Breast epithelium (tissue), 4 donors: ENCODE data around the gene SMARCC2. TPM values are rescaled to one million over a fixed set of nuclear protein-coding genes. Genes with fewer than 3 reads are reported as not detected.
A peak's percentile ranks its signal among the peaks of the same experiment; 100 is the strongest.

Source experiments
- DNase-seq, 2 donors: peaks; one replicate each; pipeline ENCODE4 v3.0.0-alpha.2; 2019; ENCODE audit warnings: low spot score in 2 of 2
- H3K27ac ChIP-seq, 2 donors: fragments of 200-600 bp; sonication (generic) in 1 of 2; one replicate each; pipeline ENCODE4 v1.5.1; 2016 to 2019; ENCODE audit warnings: mild to moderate bottlenecking in 1 of 2
- H3K27me3 ChIP-seq, 2 donors: fragments of 200-600 bp; sonication (generic) in 1 of 2; one replicate each; pipeline versions ENCODE4 v1.5.1 to v1.6.0; 2017 to 2019; ENCODE audit warnings: control low read depth in 1 of 2, mild to moderate bottlenecking in 1 of 2
- H3K36me3 ChIP-seq: fragments of 200-600 bp; one replicate; pipeline ENCODE4 v1.5.1; 2019
- H3K4me1 ChIP-seq, 2 donors: fragments of 200-600 bp; sonication (generic); one replicate each; pipeline ENCODE4 v1.5.1; 2016 to 2019; ENCODE audit warnings: control low read depth in 1 of 2
- H3K4me3 ChIP-seq, 3 donors: fragments of 200-600 bp; sonication (generic); 1 replicate in 2 of 3; 2 replicates in 1 of 3; pipeline ENCODE4 v1.5.1; 2016 to 2019; ENCODE audit warnings: mild to moderate bottlenecking in 3 of 3, moderate library complexity in 2 of 3
- H3K9me3 ChIP-seq, 2 donors: fragments of 200-600 bp; sonication (generic) in 1 of 2; one replicate each; pipeline ENCODE4 v1.5.1; 2016 to 2019; ENCODE audit warnings: control low read depth in 1 of 2
- POLR2A ChIP-seq: fragments of 450-650 bp; IDR thresholded peaks from one replicate; pipeline ENCODE4 v1.6.1; 2016; ENCODE audit warnings: antibody characterized with exemption, mild to moderate bottlenecking, moderate library complexity
- POLR2AphosphoS5 ChIP-seq, 3 donors: sonication (generic); formaldehyde crosslinking; IDR thresholded peaks; one replicate each; pipeline ENCODE4 v1.6.1; 2017; ENCODE audit warnings: antibody characterized with exemption in 3 of 3
- intact Hi-C: fragments of 100-400 bp; cut with DNase I; formaldehyde crosslinking; loops from one replicate; pipeline ENCODE4 v1.15.1; 2023; ENCODE audit warnings: low total_unique reads
- total RNA-seq, 3 donors: library from RNA; depleted of rRNA; stranded (reverse); fragments of >200 nt; gene quantifications; one replicate each; pipeline ENCODE4 v1.1.0, GENCODE V29; 2016
- TF ChIP-seq, protein P1 (sequence below), 3 donors: fragments of 450-650 bp; IDR thresholded peaks; one replicate each; pipeline ENCODE4 v1.5.1; 2016 to 2017; ENCODE audit warnings: antibody characterized with exemption in 3 of 3, mild to moderate bottlenecking in 3 of 3, moderate library complexity in 3 of 3

The SMARCC2 gene
- total RNA-seq, 3 donors from 2014 or later, result 105 to 114 (median 106) TPM

DNA sequence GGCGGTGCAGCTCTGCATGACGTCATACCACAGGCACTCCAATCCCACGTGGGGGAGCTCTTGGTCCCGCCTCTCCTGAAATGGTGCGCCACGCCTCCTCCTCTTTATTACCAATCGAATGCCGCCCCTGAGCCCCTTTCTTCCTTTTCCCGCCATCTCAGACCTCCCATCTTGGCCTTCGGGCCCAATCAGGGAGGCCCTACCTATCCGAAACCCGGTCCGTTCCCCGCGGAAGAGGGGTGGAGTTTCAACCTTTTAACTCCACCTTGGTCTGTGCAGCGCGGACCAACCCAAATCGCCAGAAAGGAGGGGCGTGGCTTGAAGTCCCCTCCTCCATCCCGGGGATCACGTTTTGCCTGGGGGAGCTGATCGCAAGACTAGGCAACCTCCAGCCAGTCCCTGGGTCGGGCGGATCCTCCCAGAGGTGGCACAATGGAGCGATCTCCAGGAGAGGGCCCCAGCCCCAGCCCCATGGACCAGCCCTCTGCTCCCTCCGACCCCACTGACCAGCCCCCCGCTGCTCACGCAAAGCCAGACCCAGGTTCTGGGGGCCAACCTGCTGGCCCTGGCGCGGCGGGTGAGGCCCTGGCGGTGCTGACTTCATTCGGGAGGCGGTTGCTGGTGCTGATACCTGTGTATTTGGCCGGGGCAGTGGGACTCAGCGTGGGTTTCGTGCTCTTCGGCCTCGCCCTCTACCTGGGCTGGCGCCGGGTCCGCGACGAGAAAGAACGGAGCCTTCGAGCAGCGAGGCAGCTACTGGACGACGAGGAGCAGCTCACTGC is 61.2 kb downstream of the SMARCC2 start, which contains the start of gene ESYT1:
Gene ESYT1 (plus strand): TSS at position 380 of the 782 bp plus-strand sequence. CDS start 53 bp downstream, at position 433.
- intact Hi-C loops, result loop anchor here (5.0 kb wide), 1 partner anchor 59 kb away; the partner anchor contains the start of gene SMARCC2
- Histone ChIP-seq H3K27me3 (no peaks in the 10 kb centered on the region), H3K27ac (peak within 1 kb of the TSS; percentile 92 to 94), H3K4me1 (peaks cover 3 to 14% of the 10 kb centered on the region in 2 donors), H3K9me3 (no peaks in the 10 kb centered on the region), H3K4me3 (peak within 1 kb of the TSS; percentile 66 to 89 (median 80)), H3K36me3 (peaks cover 5% of the 10 kb centered on the region)
- TF ChIP-seq POLR2A, result peak; percentile 71
- TF ChIP-seq, protein P1, sequence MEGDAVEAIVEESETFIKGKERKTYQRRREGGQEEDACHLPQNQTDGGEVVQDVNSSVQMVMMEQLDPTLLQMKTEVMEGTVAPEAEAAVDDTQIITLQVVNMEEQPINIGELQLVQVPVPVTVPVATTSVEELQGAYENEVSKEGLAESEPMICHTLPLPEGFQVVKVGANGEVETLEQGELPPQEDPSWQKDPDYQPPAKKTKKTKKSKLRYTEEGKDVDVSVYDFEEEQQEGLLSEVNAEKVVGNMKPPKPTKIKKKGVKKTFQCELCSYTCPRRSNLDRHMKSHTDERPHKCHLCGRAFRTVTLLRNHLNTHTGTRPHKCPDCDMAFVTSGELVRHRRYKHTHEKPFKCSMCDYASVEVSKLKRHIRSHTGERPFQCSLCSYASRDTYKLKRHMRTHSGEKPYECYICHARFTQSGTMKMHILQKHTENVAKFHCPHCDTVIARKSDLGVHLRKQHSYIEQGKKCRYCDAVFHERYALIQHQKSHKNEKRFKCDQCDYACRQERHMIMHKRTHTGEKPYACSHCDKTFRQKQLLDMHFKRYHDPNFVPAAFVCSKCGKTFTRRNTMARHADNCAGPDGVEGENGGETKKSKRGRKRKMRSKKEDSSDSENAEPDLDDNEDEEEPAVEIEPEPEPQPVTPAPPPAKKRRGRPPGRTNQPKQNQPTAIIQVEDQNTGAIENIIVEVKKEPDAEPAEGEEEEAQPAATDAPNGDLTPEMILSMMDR (IDR thresholded peaks at IDR 0.05), result no peak
- peak in 2 of 3 donors; percentile 74 to 93 for TF ChIP-seq POLR2AphosphoS5 (IDR thresholded peaks at IDR 0.05)
- peak; percentile 99 to 100 for DNase-seq

DNA sequence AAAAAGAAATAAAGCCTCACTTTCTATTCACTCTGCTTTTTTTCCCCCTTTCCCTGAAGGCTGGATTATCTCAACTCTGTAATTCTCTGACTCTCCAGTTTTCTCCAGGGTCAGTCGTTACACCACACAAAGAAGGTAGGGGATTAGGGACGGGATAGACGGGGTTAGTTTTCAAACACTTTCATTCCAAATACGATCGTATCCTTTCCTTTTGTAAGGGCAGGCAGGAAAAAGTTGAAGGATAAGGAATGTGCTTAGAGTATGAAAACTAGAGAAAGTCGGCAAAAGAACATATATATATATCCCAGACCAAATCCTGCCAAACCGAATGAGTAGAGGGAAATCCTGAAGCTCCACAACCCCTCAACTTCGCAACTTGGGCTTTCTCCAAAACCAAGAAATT is 61.8 kb downstream of the SMARCC2 start:
- Histone ChIP-seq H3K4me3 (peak overlapping the region; percentile 58 to 89 (median 66)), H3K36me3 (peaks cover 5% of the 10 kb centered on the region), H3K27me3 (no peaks in the 10 kb centered on the region), H3K27ac (peak overlapping the region; percentile 91 to 94), H3K4me1 (peaks cover 3 to 14% of the 10 kb centered on the region in 2 donors), H3K9me3 (no peaks in the 10 kb centered on the region)
- TF ChIP-seq POLR2A, result no peak
- TF ChIP-seq POLR2AphosphoS5 (IDR thresholded peaks at IDR 0.05), result no peak
- TF ChIP-seq, protein P1 (IDR thresholded peaks at IDR 0.05), result no peak
- no peak for DNase-seq
- intact Hi-C loops, result loop anchor here (5.0 kb wide), 1 partner anchor 60 kb away; the partner anchor contains the start of gene SMARCC2

GRCh38 chr12:56126732-56127239 is 62.5 kb downstream of the SMARCC2 start:
- intact Hi-C loops, result loop anchor here (5.0 kb wide), 1 partner anchor 61 kb away; the partner anchor contains the start of gene SMARCC2
- peaks cover 3 to 14% of the 10 kb centered on the region in 2 donors for H3K4me1 ChIP-seq
- peak overlapping the region in 2 of 3 donors; percentile 4 to 58 for H3K4me3 ChIP-seq
- H3K27ac ChIP-seq, result peak overlapping the region; percentile 91 to 94
- TF ChIP-seq POLR2A (no peak), POLR2AphosphoS5 (IDR thresholded peaks at IDR 0.05) (no peak)
- H3K9me3 ChIP-seq, result no peaks in the 10 kb centered on the region
- H3K36me3 ChIP-seq, result peaks cover 2% of the 10 kb centered on the region
- no peak for DNase-seq
- no peaks in the 10 kb centered on the region for H3K27me3 ChIP-seq

DNA sequence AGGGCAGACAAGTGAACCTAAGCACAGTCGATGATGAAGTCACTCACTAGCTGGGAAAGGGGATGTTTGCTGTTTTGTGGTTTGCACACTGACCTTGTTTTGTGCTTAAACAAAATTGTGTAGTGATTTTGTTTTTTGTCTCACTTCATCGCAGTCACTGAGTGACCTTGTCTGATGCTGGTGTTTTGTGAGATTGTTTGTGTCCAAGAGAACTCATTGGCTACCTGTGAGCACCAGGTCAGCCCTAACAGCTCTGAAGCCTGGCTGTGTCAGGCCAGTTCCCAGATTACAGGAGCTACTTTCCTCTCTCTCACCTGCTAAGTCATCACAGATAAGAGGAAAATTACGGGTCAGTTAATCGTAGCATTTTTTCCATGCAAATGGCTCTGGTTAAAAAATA is 65.2 kb downstream of the SMARCC2 start:
- DNase-seq, result no peak
- Histone ChIP-seq H3K36me3 (no peaks in the 10 kb centered on the region), H3K27me3 (no peaks in the 10 kb centered on the region), H3K4me3 (no peak overlapping the region), H3K4me1 (peaks cover 8 to 22% of the 10 kb centered on the region in 2 donors), H3K9me3 (no peaks in the 10 kb centered on the region), H3K27ac (peak overlapping the region in 1 of 2 donors; percentile 21)
- intact Hi-C loops, result loop anchor here (5.0 kb wide), 1 partner anchor 33 kb away; the partner anchor contains the start of gene MYL6
- TF ChIP-seq POLR2A (no peak), POLR2AphosphoS5 (IDR thresholded peaks at IDR 0.05) (no peak)
- TF ChIP-seq, protein P1 (IDR thresholded peaks at IDR 0.05), result no peak

DNA sequence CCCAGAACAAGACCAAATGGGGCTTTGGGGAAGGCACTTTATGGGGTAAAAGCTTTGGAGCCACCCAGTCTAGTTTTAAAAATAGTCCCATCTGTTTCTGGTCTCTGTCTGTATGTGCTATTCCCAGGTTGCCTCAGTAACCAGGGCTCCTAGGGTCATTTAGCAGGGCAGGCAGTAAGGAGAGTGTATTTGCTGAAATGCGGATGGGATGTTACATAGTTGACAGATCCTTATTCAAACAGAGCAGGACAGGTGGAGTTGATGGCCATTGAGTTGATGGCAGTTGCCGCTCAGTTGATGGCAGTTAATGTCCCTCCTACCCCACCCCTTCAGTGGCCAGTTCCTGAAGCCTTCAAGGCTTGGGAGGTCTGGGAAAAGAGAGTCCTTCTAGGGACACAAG is 66.6 kb downstream of the SMARCC2 start:
- Histone ChIP-seq H3K27me3 (no peaks in the 10 kb centered on the region), H3K36me3 (no peaks in the 10 kb centered on the region), H3K4me1 (peaks cover 8 to 22% of the 10 kb centered on the region in 2 donors), H3K4me3 (no peak overlapping the region), H3K9me3 (no peaks in the 10 kb centered on the region), H3K27ac (peak overlapping the region in 1 of 2 donors; percentile 3)
- DNase-seq, result no peak
- no peak for TF ChIP-seq POLR2AphosphoS5 (IDR thresholded peaks at IDR 0.05)
- intact Hi-C loops, result loop anchor here (5.0 kb wide), 1 partner anchor 35 kb away; the partner anchor contains the start of gene MYL6
